Renal cortical epithelial cell (primary cell): ENCODE results near the gene MAP4K3. TPM values are rescaled to one million over a fixed set of nuclear protein-coding genes. Genes with fewer than 3 reads are reported as not detected.

Experiments used
- DNase-seq: peaks from one replicate; pipeline ENCODE4 v3.0.0-alpha.2; 2011; ENCODE audit warnings: low read depth
- total RNA-seq: library from RNA; depleted of rRNA; stranded (reverse); fragments of >200 nt; gene quantifications from 2 replicates; pipeline ENCODE4 v1.2.3, GENCODE V29; 2014

The MAP4K3 gene
- total RNA-seq, 1 donor from 2014 or later = 108 TPM

DNA sequence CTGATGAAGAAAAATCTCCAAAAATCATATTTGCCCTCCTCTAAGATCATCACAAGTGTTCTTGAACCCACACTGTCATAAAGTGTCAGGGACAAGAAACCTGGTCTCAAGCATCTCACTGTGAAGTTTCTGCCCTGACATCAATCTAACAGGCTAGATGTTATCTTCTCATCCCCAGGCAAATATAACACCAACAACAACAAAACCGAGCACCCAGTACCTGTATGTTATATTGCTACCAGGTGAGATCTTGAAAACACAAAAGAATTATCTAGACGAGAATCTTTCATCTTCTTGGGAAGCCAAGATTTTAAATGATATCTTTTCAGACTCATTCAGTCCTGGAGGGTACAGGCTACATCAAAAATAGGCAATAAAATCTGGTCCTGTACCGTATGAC is 8.8 kb upstream of the MAP4K3 start:
- no peak for DNase-seq

DNA sequence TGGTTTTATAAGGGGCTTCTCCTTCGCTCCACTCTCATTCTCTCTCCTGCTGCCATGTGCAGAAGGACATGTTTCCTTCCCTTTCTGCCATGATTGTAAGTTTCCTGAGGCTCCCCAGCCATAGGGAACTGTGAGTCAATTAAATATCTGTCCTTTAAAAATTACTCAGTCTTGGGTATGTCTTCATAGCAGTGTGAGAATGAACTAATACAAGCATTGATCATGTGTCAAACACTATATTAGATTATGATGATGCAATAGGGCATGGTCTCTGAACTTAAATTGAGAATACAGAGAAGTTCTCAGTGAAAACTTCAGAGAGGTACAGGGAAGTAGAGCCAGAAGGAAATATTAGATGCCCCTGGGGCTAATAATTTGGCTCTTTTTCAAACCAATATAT is 5.9 kb upstream of the MAP4K3 start:
- DNase-seq = no peak

DNA sequence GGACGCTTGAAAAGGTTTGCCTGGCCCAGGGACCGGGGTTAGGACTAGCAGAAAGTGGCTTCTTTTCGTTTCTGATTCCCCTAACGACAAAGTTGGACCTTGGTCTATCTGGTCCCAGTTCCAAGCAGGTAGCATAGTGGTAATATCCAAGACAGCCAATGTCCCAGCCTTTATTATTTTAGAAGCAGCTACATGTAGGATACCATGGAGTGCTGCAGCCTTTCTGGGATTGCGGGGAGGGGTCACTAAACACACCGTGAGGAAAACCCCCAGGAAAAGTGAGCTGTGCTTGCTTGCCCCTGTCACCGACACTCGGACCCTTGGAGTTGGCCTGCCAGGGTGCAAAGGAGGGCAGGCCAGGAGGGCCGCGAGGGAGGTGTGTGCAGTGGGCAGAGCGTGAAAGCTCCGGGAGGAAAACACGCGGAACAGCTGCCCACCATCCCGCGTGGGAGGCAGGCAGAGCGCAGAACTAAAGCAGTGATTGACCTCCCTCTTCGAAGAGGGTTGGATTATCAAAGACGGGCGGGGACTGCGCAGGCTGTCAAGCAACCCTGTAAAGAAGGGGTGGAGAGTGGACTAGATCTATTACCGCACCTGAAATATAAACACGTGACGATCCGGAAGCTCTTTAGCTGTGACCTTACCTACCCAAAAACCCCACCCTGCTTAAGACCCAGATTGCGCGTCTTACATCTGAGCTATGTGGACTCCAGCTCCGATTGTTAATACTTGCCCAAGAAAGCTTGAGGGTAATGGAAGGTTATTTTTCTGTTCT is 624 bp upstream of the MAP4K3 start:
- peak; percentile 59 for DNase-seq

DNA sequence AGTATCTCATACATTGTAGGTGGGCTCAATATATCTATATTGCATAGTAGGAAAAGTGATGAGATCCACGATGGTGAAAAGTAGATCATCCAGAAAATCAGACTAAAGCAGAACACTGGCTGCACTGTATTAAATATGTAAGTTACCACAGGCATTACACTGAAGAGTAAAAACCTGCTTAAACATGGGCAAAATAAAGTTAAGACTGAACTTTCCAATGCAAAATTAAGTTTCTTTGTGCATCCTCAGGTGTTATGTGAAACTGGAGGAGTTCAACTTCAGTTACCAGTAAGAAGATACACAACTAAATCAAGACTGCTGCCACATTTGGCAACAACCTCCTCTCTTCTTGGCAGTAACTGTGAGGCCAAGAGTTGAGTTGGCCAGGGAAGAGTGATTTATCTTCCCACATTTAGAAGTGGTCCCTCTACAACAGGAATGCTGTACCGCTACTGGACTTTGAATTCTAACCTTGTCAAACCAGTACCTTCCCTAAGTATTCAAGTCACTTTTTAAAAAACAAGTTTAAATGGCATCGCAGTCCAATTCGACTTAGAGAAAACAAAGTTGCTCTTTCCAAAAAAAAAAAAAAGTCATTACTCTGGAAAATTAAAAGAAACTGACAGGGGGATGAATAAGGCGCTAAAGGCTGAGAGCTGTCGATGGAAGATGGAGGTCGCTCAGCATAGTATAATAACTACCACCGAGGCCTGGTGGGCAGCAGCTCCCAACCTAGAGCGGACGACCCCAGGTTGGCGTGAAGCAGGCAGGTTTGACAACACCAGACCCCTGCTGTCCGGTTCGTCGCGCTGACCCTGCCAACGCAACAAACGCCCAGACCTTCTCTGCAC is 1.1 kb downstream of the MAP4K3 start:
- peak; percentile 63 for DNase-seq

DNA sequence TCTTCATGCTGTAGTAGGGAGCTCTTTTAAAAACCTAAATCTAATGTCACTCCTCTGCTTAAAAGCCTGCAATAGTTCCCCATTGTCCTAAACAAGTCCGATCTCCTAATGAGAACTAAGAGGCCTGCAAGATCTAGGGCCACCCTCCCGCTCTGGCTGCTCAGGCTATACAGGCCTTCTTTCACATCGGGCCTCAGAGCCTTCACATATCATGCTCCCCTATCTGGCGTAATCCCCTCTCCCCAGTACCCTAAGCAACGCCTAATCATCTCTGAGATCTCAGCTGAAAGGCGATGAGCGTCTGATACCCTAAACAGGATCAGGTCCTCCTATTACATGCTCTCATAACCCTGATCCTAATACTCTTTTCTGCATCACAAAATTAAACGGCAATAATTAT is 1.9 kb downstream of the MAP4K3 start:
- DNase-seq = no peak

DNA sequence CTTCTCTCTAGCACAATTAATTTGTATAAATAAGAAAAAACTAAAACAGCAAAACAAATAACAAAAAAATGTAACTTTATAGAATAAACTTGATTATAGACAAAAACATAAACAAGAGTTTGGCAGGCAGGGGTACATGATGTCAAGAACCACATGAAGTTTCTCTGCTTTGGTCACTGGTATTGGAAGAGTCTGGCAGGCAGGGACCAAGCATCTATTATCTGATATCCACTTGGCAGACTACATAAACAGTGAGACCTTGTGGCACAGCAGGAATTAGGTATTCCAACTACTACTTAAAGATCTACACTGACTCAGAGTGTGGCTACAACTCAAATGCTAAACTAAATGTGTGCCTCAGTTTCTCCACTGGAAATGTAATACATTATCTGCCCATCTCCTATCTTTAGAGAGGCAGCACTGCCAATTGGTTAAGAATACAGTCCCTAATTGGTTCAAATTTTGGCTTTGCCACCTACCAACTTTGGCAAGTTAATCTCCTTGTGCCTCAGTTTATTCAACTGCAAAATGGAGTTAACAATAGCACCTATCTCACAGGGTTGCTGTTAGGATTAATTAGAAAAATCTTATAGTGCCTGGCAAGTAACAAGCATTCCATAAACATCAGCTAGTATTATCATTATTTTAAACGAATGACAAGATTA is 2.7 kb downstream of the MAP4K3 start:
- DNase-seq = no peak

DNA sequence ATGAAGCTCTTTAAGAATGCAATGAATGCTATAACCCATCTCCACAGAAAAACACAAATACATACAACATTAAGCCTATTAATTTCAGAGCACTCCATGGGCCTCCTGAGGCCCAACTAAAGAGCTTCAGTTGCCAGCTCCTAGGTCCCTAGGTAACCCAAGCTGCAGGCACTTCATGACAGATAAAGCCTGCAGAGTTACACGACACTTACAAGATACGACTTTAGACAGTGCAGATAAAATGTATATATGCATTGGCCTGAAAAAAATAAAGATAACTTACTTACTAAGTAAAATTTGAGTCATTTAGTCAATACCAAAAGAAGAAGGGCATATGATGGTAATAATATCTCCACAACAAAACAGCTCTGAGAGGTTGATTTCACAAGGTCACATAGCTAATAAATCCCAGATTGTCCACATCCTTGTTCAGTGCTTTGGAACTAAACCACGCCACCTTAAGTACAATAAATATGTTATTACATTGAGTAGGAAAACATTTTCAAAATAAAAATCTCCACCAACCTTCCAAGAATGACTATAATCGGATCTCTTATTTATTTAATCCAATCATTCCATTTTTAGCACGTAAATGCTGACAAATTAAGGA is 3.4 kb downstream of the MAP4K3 start:
- no peak for DNase-seq

DNA sequence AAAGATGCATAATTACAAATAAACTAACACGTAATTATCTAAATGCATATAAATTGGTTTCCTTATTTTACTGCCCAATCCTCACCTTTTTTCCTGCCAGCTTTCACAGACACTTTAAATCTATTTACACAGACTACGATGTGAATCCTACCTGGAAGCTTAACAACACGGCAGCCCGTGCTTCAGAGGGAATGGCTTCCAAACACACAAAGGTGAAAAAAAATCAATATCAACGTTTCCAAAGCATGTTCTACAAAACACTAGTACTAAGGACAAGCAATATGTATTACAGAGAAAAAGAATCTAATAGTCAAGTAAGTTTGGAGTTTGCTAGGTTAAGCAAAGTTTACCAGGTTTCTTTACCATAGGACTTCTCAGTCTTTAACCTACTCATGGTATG is 4.4 kb downstream of the MAP4K3 start:
- no peak for DNase-seq

DNA sequence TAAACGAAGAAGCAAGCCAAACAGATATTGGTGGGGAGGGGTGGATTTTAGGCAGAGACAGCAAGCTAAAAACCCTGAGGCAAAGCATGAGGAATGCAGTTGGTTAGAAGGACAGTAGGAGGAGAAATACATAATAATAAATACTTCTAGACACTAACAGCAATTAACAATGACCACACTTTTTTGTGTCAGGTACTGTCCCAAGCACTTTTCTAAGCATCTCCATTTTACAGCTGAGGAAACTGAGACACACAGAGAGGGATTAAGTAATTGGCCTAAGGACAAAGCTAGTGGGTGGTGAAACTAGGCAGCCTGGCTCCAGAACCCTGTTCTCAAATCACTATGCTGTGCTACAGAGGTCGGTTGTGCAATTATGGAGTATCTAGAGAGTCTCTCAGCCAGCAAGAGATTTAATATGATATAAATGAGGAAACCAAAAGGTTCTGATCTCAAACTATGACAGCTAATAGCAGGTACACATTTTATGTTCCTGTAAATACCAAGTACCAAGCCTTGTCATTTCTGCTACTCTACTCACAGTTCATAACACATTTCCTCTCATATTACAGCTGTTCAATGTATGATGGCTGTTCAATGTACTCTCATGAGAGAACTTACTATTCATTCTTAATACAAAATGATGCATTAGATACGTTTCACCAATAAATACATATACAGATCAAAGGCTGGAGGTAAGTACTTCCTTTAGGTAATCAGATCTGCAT is 5.3 kb downstream of the MAP4K3 start:
- peak; percentile 55 for DNase-seq

DNA sequence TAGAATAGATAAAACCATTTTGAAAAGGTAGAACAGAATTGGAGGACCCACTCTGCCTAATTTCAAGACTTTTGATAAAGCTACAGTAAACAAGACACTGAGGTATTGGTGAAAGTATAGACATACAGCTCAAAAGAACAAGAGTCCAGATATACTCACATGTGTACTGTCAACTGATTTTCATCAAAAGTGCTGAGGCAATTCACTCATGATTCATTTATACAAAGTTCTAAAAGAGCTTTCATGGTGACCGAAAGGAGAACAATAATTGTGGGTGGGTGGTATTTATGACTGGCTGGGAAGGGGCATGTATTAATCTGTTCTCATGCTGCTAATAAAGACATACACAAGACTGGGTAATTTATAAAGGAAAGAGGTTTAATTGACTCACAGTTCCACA is 7.3 kb downstream of the MAP4K3 start:
- DNase-seq = no peak

DNA sequence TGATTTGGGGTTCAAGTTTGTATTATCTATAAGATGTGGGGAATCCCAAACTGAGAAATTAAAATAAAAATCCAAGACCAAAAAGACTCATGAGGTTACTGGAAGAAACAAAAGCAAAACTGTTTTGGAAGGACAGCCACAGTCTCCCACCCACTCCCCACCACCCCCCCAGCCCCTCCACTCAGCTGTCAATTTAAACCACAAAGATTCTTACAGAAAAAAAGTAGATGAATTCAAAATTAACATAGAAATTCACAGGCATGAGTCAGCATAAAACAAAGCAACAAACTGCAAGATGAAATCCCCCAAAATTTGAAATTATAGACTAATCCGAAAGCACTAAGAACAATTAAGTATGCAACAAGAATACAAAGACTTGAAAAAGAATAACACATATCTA is 12.1 kb downstream of the MAP4K3 start:
- DNase-seq = no peak

DNA sequence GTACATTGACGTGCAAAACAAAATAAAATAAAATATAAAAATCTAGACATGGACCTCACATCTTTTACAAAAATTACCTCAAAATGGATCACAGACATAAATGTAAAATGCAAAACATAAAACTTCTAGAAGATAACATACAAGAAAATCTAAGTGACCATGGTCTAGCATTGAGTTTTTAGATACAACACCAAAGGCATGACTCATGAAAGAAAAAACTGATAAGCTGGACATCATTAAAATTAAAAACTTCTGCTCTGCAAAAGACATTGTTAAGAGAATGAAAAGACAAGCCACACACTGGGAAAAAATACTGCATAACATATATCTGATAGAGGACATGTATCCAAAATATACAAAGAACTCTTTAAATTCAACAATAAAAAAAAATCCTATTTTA is 14.4 kb downstream of the MAP4K3 start:
- DNase-seq = no peak

DNA sequence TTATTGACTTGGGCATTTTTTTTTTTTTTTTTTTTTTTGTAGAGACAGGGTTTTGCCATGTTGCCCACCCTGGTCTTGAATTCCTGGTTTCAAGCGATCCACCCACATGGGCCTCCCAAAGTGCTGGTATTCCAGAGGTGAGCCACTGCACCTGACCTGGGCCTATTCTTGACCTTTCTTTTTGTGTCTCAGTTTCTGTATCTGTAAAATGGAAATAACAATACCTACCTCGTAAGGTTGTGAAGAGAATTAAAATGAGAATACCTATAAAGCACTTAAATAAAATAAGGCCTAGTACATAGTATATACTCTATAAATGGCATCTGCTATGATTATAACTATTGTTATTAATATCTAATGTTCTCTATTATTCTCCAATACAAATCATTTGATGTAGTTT is 15.7 kb downstream of the MAP4K3 start:
- no peak for DNase-seq

DNA sequence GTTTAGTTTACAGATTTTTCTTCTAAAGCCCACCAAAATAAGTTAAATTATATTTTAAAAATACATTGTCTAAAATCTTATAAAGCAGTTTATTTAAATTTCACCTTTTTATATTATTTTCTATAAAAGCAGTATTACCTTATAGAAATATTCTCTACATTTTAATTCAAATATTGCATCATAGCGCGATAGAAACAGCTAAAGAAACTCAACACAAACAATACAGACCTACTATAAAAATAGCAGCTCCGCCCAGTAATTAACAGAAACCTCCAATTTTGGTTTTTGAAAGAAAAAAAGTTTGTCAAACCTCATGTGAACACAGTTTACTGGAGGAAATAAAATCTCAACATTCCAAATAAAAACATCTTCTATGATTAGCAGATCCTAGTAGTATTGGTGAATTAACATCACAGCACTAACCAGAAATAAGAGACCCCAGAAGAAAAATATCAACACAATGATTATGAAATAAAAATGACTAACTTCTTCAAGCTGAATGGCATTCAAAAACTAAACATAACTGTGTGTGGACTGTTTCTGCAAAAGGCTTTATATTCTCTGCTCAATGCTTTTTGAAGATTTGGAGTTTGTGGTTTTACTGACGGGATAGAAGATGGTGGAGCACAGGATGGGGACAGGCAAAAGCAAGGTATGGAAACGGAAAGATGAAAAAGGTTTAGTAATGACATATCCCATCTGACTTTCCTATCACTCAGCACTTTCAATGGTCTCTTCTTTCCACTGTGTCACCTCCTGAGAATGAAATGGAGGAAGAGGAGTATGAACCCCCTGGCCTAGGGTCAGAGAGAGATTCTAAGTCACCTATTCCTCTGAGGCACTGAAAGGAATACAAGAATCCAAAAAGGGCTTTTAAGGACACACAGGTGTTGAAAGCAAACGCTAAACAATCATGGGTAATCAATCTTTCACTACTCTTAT is 17.5 kb downstream of the MAP4K3 start:
- DNase-seq = no peak

DNA sequence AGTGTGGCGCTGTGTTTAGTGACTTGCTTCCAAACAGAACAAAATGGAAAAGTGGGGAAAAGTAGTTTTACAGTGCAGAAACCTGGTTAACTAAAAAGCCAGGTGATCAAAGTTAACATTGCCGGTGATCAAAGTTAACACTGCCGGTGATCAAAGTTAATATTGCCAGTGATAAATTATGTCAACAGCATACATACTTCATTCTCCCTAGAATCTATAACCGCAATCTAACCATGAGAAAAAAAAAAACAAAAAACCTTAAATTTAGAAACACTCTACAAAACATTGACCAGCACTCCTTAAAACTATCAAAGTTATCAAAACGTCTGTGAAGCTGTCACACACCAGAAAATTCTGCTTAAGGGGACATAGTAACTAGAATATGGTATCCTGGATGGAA is 18.6 kb downstream of the MAP4K3 start:
- DNase-seq = no peak

DNA sequence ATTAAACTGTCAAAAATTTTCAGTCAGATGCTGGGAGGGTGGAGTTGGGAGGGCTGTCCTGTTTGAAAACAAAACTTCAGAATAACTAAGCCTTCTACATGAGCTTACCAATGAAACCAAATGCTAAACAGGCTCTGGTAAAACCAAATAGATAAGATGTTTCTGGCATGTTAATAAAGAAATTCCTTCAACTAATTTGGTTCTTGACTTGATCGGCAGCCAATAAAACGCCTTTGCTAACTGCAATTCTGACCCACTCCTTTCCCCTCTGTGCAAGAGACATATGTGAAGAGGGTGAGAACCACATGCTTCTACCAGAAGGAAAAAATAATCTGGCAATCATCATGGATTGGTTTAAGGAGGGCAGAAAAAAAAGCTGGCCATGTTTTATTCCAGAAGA is 20.9 kb downstream of the MAP4K3 start:
- no peak for DNase-seq

DNA sequence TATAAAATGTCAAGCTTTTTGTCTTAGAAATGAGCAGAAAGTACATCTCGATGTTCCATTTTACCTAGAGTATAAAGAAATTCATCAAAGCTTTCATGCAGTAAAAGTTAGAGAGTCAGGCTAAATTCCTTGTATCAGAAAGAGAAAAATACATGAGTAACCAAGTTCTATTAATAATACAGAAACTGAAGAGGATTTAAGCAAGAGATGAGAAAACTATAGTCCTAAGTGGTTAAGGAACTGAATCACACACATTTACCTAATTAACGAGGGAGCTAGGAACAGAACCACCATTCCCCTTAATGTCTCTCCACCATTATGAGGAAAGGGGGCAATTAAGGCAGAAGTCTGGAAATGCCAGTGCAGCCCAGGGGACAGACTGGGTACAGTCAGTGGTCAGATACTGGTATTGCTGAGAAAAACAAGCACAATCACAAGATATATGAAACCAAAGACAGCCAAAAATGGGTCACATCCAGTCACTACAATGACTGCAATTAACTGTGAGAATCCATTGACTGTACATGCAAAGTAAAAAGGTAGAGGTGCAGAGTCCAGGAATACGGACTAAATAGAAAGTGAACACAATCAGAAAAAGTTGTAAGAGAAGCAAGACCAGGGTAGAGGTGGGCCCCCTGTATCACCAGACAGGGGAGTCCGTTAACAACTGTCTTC is 23.9 kb downstream of the MAP4K3 start:
- no peak for DNase-seq

DNA sequence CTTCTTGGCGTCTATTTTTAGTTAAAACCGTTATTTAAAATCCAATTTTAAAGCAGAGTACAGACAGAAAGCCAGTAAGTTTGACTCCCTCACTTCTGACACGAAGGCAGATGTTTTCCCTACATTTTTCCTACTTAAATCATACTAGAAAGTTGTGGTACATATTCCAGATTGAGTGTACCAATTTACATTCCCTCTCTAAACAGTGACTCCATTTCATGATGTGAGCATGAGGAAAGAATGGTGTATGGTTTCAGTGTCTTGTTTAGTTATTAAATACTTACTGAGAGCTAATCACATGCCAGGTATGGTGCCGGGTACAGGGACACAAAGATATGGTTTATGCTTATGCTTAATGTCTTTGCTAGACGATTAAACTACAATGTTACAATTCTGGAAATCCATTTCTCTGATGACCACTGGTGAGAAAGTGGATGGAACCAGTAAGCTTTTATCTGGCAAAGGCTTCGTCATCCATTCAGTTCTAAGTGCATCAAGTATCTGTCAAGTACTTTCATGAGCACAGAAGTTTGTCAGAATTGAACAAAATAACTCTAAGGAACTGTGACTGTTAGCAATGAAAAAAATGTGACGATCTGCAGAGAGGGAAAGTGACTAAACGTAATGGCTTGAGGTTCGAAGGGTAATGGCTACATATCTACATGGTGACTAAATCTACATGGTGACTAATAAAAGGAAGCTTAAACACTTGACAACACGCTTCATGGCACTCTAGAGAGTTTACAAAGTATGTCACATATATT is 25.7 kb downstream of the MAP4K3 start:
- DNase-seq = peak; percentile 97
